ENCODE measurements around the gene TMSB4X.
"Not testable (repeated sequence)": the region's sequence is repeated elsewhere in the genome, so short reads cannot be mapped to it uniquely, and the experiment has no call there.

The TMSB4X gene

GRCh38 chrX:12955882-12956703, 18.8 kb upstream of the TMSB4X start:
- H3K4me1 ChIP-seq (ENCODE audit: control insufficient read depth, insufficient read depth, low read length), result no peaks in the 10 kb centered on the region
- no peak overlapping the region for H3K4me3 ChIP-seq (ENCODE audit: low read length in 2 of 2)
- H3K9ac ChIP-seq (ENCODE audit: low read length in 2 of 2), result no peak overlapping the region
- peaks cover 0 to 4% of the 10 kb centered on the region in 2 donors for H3K27me3 ChIP-seq (ENCODE audit: control insufficient read depth in 1 of 2, insufficient read depth in 2 of 2, low read length in 2 of 2)
- H3K36me3 ChIP-seq (ENCODE audit: control insufficient read depth in 2 of 2, insufficient read depth in 2 of 2, low read length in 2 of 2), result no peaks in the 10 kb centered on the region
- no peaks in the 10 kb centered on the region for H3K9me3 ChIP-seq (ENCODE audit: control insufficient read depth in 2 of 2, low read length in 2 of 2)
- H3K27ac ChIP-seq (ENCODE audit: low read length), result no peak overlapping the region

- Histone ChIP-seq H3K9me3 (ENCODE audit: control insufficient read depth in 2 of 2, low read length in 2 of 2) (no peaks in the 10 kb centered on the region), H3K9ac (ENCODE audit: low read length in 2 of 2) (no peak overlapping the region), H3K4me3 (ENCODE audit: low read length in 2 of 2) (no peak overlapping the region), H3K27me3 (ENCODE audit: control insufficient read depth in 1 of 2, insufficient read depth in 2 of 2, low read length in 2 of 2) (peaks cover 0 to 4% of the 10 kb centered on the region in 2 donors), H3K36me3 (ENCODE audit: control insufficient read depth in 2 of 2, insufficient read depth in 2 of 2, low read length in 2 of 2) (no peaks in the 10 kb centered on the region), H3K27ac (ENCODE audit: low read length) (no peak overlapping the region), H3K4me1 (ENCODE audit: control insufficient read depth, insufficient read depth, low read length) (no peaks in the 10 kb centered on the region)
Observed at GRCh38 chrX:12956704-12957534, 18.0 kb upstream of the TMSB4X start.

- Histone ChIP-seq H3K4me1 (ENCODE audit: control insufficient read depth, insufficient read depth, low read length) (no peaks in the 10 kb centered on the region), H3K9ac (ENCODE audit: low read length in 2 of 2) (no peak overlapping the region), H3K36me3 (ENCODE audit: control insufficient read depth in 2 of 2, insufficient read depth in 2 of 2, low read length in 2 of 2) (no peaks in the 10 kb centered on the region), H3K27ac (ENCODE audit: low read length) (no peak overlapping the region), H3K4me3 (ENCODE audit: low read length in 2 of 2) (no peak overlapping the region), H3K27me3 (ENCODE audit: control insufficient read depth in 1 of 2, insufficient read depth in 2 of 2, low read length in 2 of 2) (peaks cover 0 to 4% of the 10 kb centered on the region in 2 donors), H3K9me3 (ENCODE audit: control insufficient read depth in 2 of 2, low read length in 2 of 2) (no peaks in the 10 kb centered on the region)
Observed at GRCh38 chrX:12958059-12958458, 16.9 kb upstream of the TMSB4X start.

- Histone ChIP-seq H3K36me3 (ENCODE audit: control insufficient read depth in 2 of 2, insufficient read depth in 2 of 2, low read length in 2 of 2) (no peaks in the 10 kb centered on the region), H3K4me1 (ENCODE audit: control insufficient read depth, insufficient read depth, low read length) (no peaks in the 10 kb centered on the region), H3K27me3 (ENCODE audit: control insufficient read depth in 1 of 2, insufficient read depth in 2 of 2, low read length in 2 of 2) (peaks cover 0 to 4% of the 10 kb centered on the region in 2 donors), H3K9me3 (ENCODE audit: control insufficient read depth in 2 of 2, low read length in 2 of 2) (no peaks in the 10 kb centered on the region), H3K9ac (ENCODE audit: low read length in 2 of 2) (no peak overlapping the region), H3K4me3 (ENCODE audit: low read length in 2 of 2) (no peak overlapping the region), H3K27ac (ENCODE audit: low read length) (no peak overlapping the region)
Observed at GRCh38 chrX:12958461-12958860, 16.4 kb upstream of the TMSB4X start.

GRCh38 chrX:12961196-12961718, 13.7 kb upstream of the TMSB4X start:
- Histone ChIP-seq H3K27me3 (ENCODE audit: control insufficient read depth in 1 of 2, insufficient read depth in 2 of 2, low read length in 2 of 2) (peaks cover 0 to 4% of the 10 kb centered on the region in 2 donors), H3K36me3 (ENCODE audit: control insufficient read depth in 2 of 2, insufficient read depth in 2 of 2, low read length in 2 of 2) (no peaks in the 10 kb centered on the region), H3K27ac (ENCODE audit: low read length) (no peak overlapping the region), H3K4me1 (ENCODE audit: control insufficient read depth, insufficient read depth, low read length) (no peaks in the 10 kb centered on the region), H3K9me3 (ENCODE audit: control insufficient read depth in 2 of 2, low read length in 2 of 2) (no peaks in the 10 kb centered on the region), H3K9ac (ENCODE audit: low read length in 2 of 2) (no peak overlapping the region), H3K4me3 (ENCODE audit: low read length in 2 of 2) (no peak overlapping the region)

- Histone ChIP-seq H3K9ac (ENCODE audit: low read length in 2 of 2) (no peak overlapping the region), H3K9me3 (ENCODE audit: control insufficient read depth in 2 of 2, low read length in 2 of 2) (no peaks in the 10 kb centered on the region), H3K4me1 (ENCODE audit: control insufficient read depth, insufficient read depth, low read length) (no peaks in the 10 kb centered on the region), H3K36me3 (ENCODE audit: control insufficient read depth in 2 of 2, insufficient read depth in 2 of 2, low read length in 2 of 2) (no peaks in the 10 kb centered on the region), H3K27ac (ENCODE audit: low read length) (no peak overlapping the region), H3K4me3 (ENCODE audit: low read length in 2 of 2) (no peak overlapping the region), H3K27me3 (ENCODE audit: control insufficient read depth in 1 of 2, insufficient read depth in 2 of 2, low read length in 2 of 2) (peaks cover 0 to 4% of the 10 kb centered on the region in 2 donors)
Observed at GRCh38 chrX:12962041-12962504, 12.8 kb upstream of the TMSB4X start.

GRCh38 chrX:12963210-12963850, 11.6 kb upstream of the TMSB4X start:
- not testable (repeated sequence) for H3K27me3 ChIP-seq (ENCODE audit: control insufficient read depth in 1 of 2, insufficient read depth in 2 of 2, low read length in 2 of 2); H3K9ac ChIP-seq (ENCODE audit: low read length in 2 of 2); H3K9me3 ChIP-seq (ENCODE audit: control insufficient read depth in 2 of 2, low read length in 2 of 2); H3K27ac ChIP-seq (ENCODE audit: low read length); H3K4me3 ChIP-seq (ENCODE audit: low read length in 2 of 2); H3K4me1 ChIP-seq (ENCODE audit: control insufficient read depth, insufficient read depth, low read length); H3K36me3 ChIP-seq (ENCODE audit: control insufficient read depth in 2 of 2, insufficient read depth in 2 of 2, low read length in 2 of 2)

GRCh38 chrX:12965131-12965940, 9.6 kb upstream of the TMSB4X start:
- no peak overlapping the region for H3K27ac ChIP-seq (ENCODE audit: low read length)
- no peak overlapping the region for H3K4me3 ChIP-seq (ENCODE audit: low read length in 2 of 2)
- no peaks in the 10 kb centered on the region for H3K36me3 ChIP-seq (ENCODE audit: control insufficient read depth in 2 of 2, insufficient read depth in 2 of 2, low read length in 2 of 2)
- H3K9me3 ChIP-seq (ENCODE audit: control insufficient read depth in 2 of 2, low read length in 2 of 2), result no peaks in the 10 kb centered on the region
- no peak overlapping the region for H3K9ac ChIP-seq (ENCODE audit: low read length in 2 of 2)
- H3K4me1 ChIP-seq (ENCODE audit: control insufficient read depth, insufficient read depth, low read length), result no peaks in the 10 kb centered on the region
- H3K27me3 ChIP-seq (ENCODE audit: control insufficient read depth in 1 of 2, insufficient read depth in 2 of 2, low read length in 2 of 2), result peaks cover 0 to 4% of the 10 kb centered on the region in 2 donors

GRCh38 chrX:12966151-12966550, 8.8 kb upstream of the TMSB4X start:
- Histone ChIP-seq H3K9me3 (ENCODE audit: control insufficient read depth in 2 of 2, low read length in 2 of 2) (no peaks in the 10 kb centered on the region), H3K27ac (ENCODE audit: low read length) (no peak overlapping the region), H3K36me3 (ENCODE audit: control insufficient read depth in 2 of 2, insufficient read depth in 2 of 2, low read length in 2 of 2) (no peaks in the 10 kb centered on the region)

More at GRCh38 chrX:12966151-12966550, 8.8 kb upstream of the TMSB4X start:
- peaks cover 3% of the 10 kb centered on the region for H3K4me1 ChIP-seq (ENCODE audit: control insufficient read depth, insufficient read depth, low read length)
- no peak overlapping the region for H3K4me3 ChIP-seq (ENCODE audit: low read length in 2 of 2)
- H3K27me3 ChIP-seq (ENCODE audit: control insufficient read depth in 1 of 2, insufficient read depth in 2 of 2, low read length in 2 of 2), result peaks cover 0 to 4% of the 10 kb centered on the region in 2 donors
- H3K9ac ChIP-seq (ENCODE audit: low read length in 2 of 2), result no peak overlapping the region

Measured in stomach smooth muscle (tissue), 2 donors.